Type B pancreatic cell (in vitro differentiated cells): ENCODE results near the gene TSPAN6. TPM values are rescaled to one million over a fixed set of nuclear protein-coding genes. Genes with fewer than 3 reads are reported as not detected.

Experiments
- DNase-seq: peaks from one replicate; pipeline ENCODE4 v3.0.0; 2021; ENCODE audit warnings: mixed read lengths; ENCODE audit not compliant: unreplicated experiment; ENCODE audit errors: extremely low spot score
- H3K27ac Mint-ChIP-seq: 2 replicates; pipeline ENCODE4 v1.8.0; 2021; ENCODE audit warnings: mild to moderate bottlenecking, mixed read lengths
- H3K27me3 Mint-ChIP-seq: 2 replicates; pipeline ENCODE4 v1.8.0; 2021; ENCODE audit warnings: mixed read lengths
- H3K36me3 Mint-ChIP-seq: 2 replicates; pipeline ENCODE4 v1.8.0; 2021; ENCODE audit warnings: mixed read lengths
- H3K4me1 Mint-ChIP-seq: one replicate; pipeline ENCODE4 v1.8.0; 2021; ENCODE audit warnings: mixed read lengths; ENCODE audit not compliant: unreplicated experiment
- H3K4me3 Mint-ChIP-seq: 2 replicates; pipeline ENCODE4 v1.8.0; 2021; ENCODE audit warnings: mild to moderate bottlenecking, mixed read lengths
- H3K9me3 Mint-ChIP-seq: 2 replicates; pipeline ENCODE4 v1.8.0; 2021; ENCODE audit warnings: mixed read lengths
- total RNA-seq: library from RNA; stranded (reverse); gene quantifications from 2 replicates; pipeline ENCODE4 v1.2.1, GENCODE V29; 2021; ENCODE audit warnings: low replicate concordance
- TF ChIP-seq, protein P1 (sequence below): fragments of 200-600 bp; sonication (generic); conservative IDR thresholded peaks from 2 replicates; pipeline ENCODE4 v1.5.0; 2021; ENCODE audit warnings: antibody characterized with exemption, mild to moderate bottlenecking

The TSPAN6 gene
- total RNA-seq, 1 donor from 2014 or later, result 99.3 TPM

DNA sequence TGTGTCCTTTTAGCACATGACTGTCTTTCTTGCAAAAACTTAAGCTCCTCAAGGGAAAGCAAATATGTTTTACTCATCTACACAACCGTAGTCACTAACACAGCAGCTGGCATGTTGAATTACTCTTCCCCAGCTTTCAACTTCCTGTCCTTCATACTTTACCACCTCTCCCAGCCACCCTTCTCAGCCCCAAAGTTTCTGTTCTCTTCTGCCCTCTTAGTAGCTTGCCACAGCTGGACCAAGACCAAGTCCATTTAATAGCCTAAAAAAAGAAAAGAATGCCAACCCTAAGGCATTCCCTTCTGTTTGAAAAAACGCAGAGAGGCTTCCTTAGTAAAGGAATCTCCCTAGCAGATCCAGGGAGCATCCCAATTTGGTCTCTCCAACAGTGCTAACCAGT lies 44.1 kb upstream of the TSPAN6 start:
- H3K36me3 Mint-ChIP-seq, result no peaks in the 10 kb centered on the region
- no peaks in the 10 kb centered on the region for H3K9me3 Mint-ChIP-seq
- no peaks in the 10 kb centered on the region for H3K4me1 Mint-ChIP-seq
- H3K4me3 Mint-ChIP-seq, result no peak overlapping the region
- H3K27ac Mint-ChIP-seq, result no peak overlapping the region
- DNase-seq, result no peak
- TF ChIP-seq, protein P1, sequence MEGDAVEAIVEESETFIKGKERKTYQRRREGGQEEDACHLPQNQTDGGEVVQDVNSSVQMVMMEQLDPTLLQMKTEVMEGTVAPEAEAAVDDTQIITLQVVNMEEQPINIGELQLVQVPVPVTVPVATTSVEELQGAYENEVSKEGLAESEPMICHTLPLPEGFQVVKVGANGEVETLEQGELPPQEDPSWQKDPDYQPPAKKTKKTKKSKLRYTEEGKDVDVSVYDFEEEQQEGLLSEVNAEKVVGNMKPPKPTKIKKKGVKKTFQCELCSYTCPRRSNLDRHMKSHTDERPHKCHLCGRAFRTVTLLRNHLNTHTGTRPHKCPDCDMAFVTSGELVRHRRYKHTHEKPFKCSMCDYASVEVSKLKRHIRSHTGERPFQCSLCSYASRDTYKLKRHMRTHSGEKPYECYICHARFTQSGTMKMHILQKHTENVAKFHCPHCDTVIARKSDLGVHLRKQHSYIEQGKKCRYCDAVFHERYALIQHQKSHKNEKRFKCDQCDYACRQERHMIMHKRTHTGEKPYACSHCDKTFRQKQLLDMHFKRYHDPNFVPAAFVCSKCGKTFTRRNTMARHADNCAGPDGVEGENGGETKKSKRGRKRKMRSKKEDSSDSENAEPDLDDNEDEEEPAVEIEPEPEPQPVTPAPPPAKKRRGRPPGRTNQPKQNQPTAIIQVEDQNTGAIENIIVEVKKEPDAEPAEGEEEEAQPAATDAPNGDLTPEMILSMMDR, result no peak
- H3K27me3 Mint-ChIP-seq, result peaks cover under 1% of the 10 kb centered on the region

DNA sequence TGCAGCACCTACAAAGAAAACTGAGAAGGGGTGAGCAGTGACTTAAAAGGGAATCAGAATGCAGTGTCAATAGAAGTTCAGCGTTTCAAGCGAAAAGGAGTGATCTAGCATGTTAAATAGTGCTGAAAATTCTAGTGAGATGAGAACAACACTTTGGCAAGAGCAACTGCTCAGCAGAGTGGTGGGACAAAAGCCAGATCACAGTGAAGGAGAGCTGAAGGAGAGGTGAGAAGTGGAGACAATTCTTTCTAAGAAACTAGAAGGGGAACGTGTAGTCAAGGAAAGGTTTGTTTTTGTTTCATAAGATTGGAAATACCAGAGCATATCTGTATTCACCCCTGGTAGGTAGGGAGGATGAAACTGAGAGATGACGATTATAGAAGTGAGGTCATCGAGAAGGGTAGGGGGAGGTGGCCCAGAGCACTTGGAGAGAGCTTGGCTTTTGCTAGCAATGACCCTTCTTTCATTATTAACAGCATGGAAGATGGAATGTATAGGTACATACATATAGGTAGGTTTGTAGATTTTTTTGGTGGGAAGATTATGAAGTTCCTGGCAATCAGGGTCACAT lies 41.1 kb upstream of the TSPAN6 start:
- TF ChIP-seq, protein P1, result no peak
- H3K27me3 Mint-ChIP-seq, result no peaks in the 10 kb centered on the region
- no peak overlapping the region for H3K4me3 Mint-ChIP-seq
- DNase-seq, result no peak
- no peak overlapping the region for H3K27ac Mint-ChIP-seq
- H3K4me1 Mint-ChIP-seq, result no peaks in the 10 kb centered on the region
- no peaks in the 10 kb centered on the region for H3K36me3 Mint-ChIP-seq
- no peaks in the 10 kb centered on the region for H3K9me3 Mint-ChIP-seq

DNA sequence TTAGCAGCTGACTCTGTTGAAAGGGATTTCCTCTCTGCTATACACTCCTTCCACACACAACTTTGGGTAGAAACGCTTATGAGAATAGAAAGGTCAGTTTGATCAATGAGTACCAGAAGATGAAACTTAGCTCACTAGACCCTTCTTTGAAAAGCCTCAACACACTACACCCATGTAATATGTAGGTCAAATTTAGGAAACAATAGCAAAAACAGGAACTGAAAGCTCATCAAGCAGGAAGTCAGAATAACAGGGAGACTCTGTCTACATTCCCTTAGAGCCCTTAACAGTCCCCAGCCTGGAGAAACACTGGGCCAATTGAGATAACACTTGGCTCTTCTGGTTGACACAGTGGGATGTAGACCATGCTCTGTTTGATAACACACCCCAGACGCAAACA lies 38.1 kb upstream of the TSPAN6 start:
- no peak overlapping the region for H3K27ac Mint-ChIP-seq
- H3K9me3 Mint-ChIP-seq, result no peaks in the 10 kb centered on the region
- no peaks in the 10 kb centered on the region for H3K36me3 Mint-ChIP-seq

DNA sequence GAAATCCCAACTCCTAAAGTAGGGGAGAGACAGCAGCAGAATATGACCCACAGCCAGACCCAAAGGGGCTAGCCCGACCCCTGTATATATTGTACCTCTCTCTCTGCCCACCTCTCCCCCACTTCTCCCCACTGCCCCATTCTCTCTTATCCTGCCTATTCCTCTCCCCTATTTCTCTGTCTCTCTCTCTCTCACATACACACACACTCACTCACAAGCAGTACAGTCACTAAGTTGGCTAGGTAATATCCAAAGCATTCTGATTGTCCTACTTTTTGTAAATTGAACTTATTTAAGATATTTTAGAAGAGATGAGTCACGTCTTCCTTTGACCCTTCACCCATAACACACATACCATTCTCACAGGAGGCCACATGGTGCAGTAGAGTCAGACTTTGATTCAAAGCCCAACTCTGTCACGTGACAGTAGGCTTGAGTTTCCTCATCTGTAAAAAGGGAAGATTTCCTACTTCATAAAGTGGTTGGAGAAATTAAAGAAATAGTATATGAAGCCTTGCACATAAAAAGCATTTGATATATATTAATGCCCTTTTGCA lies 36.9 kb upstream of the TSPAN6 start:
- TF ChIP-seq, protein P1, result no peak
- no peak for DNase-seq
- H3K27me3 Mint-ChIP-seq, result no peaks in the 10 kb centered on the region
- no peak overlapping the region for H3K4me3 Mint-ChIP-seq
- no peaks in the 10 kb centered on the region for H3K9me3 Mint-ChIP-seq
- no peak overlapping the region for H3K27ac Mint-ChIP-seq
- H3K36me3 Mint-ChIP-seq, result peaks cover 2% of the 10 kb centered on the region
- no peaks in the 10 kb centered on the region for H3K4me1 Mint-ChIP-seq

More for the DNA sequence above, 38.1 kb upstream of the TSPAN6 start:
- Mint-ChIP-seq H3K4me3 (no peak overlapping the region), H3K4me1 (no peaks in the 10 kb centered on the region), H3K27me3 (no peaks in the 10 kb centered on the region)
- TF ChIP-seq, protein P1, result no peak
- DNase-seq, result no peak

DNA sequence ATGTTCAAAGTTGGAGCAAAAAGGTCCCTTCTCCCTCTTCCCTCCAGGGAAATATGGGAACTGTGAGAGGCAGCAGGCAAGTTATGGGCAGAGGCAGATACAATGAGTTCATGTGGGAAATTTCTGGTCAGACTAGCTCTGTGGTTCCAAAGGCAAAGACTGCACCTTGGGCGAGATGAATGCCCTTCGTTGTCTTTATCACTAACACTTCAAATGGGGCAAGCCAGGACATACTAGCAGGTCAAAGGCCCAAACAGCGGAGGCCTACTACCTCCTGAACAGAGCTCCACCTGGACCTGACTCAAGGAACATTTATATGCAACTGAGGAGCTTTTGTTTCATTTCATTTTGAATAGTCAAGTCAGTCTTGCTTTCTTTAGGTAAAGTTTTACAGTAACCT lies 36.4 kb upstream of the TSPAN6 start:
- Mint-ChIP-seq H3K27me3 (no peaks in the 10 kb centered on the region), H3K9me3 (no peaks in the 10 kb centered on the region), H3K4me3 (no peak overlapping the region), H3K4me1 (no peaks in the 10 kb centered on the region), H3K27ac (no peak overlapping the region), H3K36me3 (peaks cover 3% of the 10 kb centered on the region)
- DNase-seq, result no peak
- TF ChIP-seq, protein P1, result no peak
